NCI-H82 (cell line): ENCODE measurements around the gene ADGRG4.
"Not testable (repeated sequence)": the region's sequence is repeated elsewhere in the genome, so short reads cannot be mapped to it uniquely, and the experiment has no call there.

Experiments
- DNase-seq: peaks from one replicate; lab custom pipeline; 2025; lab: John Stamatoyannopoulos, UW

ADGRG4 gene, protein sequence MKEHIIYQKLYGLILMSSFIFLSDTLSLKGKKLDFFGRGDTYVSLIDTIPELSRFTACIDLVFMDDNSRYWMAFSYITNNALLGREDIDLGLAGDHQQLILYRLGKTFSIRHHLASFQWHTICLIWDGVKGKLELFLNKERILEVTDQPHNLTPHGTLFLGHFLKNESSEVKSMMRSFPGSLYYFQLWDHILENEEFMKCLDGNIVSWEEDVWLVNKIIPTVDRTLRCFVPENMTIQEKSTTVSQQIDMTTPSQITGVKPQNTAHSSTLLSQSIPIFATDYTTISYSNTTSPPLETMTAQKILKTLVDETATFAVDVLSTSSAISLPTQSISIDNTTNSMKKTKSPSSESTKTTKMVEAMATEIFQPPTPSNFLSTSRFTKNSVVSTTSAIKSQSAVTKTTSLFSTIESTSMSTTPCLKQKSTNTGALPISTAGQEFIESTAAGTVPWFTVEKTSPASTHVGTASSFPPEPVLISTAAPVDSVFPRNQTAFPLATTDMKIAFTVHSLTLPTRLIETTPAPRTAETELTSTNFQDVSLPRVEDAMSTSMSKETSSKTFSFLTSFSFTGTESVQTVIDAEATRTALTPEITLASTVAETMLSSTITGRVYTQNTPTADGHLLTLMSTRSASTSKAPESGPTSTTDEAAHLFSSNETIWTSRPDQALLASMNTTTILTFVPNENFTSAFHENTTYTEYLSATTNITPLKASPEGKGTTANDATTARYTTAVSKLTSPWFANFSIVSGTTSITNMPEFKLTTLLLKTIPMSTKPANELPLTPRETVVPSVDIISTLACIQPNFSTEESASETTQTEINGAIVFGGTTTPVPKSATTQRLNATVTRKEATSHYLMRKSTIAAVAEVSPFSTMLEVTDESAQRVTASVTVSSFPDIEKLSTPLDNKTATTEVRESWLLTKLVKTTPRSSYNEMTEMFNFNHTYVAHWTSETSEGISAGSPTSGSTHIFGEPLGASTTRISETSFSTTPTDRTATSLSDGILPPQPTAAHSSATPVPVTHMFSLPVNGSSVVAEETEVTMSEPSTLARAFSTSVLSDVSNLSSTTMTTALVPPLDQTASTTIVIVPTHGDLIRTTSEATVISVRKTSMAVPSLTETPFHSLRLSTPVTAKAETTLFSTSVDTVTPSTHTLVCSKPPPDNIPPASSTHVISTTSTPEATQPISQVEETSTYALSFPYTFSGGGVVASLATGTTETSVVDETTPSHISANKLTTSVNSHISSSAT (N-terminal part only)

DNA sequence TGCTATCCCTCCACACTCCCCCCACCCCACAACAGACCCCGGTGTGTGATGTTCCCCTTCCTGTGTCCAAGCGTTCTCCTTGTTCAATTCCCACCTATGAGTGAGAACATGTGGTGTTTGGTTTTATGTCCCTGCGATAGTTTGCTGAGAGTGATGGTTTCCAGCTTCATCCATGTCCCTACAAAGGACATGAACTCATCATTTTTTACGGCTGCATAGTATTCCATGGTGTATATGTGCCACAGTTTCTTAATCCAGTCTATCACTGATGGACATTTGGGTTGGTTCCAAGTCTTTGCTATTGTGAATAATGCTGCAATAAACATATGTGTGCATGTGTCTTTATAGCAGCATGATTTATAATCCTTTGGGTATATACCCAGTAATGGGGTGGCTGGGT, at the start of gene ADGRG4:
Gene ADGRG4 (plus strand): TSS at position 243 of the 400 bp plus-strand sequence. CDS start 7,815 bp downstream, outside the sequence.
- not testable (repeated sequence) for DNase-seq

DNA sequence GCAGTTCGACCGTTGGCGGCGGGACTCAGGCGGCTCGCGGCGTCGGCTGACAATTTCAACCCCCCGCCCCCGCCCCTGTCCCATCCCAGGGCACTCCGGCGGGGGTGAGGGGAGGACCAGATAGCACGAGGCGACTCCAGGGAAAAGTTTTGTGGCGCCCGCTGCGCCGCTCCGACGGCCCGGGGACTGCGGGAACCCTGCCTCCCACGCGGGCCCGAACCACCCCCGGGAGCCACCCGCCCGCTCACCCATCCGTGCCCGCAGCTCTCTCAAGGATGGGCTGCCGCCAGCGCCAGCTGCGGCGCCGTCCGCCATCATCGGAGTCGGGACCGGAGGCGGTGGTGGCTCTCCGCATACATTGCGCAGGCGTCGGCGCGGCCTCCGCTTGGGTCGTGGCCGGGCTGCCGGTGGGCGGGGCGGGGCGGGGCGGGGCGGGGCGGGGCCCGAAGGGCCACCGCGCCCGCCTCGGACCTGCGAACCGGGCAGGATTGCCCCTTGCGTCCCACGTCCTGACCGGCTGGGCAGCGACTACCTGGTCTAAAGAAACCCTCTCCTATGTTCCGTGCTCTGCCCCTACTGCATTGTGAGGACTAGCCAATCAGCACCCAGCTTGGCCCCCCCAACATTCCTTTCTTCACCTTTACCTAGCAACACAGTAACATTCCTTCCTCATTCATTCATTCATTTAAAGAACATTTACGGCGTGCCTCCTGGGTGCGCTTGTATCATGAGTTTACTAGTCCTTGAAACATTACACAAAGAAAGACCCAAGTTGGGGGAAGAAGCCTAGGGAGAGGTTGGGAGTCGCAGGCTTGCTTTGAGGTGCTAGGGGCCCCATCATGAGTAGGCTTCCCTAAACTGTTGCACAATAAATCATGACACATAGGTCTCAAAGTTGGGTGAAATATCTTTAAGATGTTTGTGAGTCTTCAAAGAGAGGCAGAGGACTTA, 49.4 kb upstream of the ADGRG4 start, which contains the start of gene MAP7D3:
Gene MAP7D3 (minus strand): TSS at position 360 of the 951 bp plus-strand sequence. CDS start 42 bp downstream, at position 318.
- DNase-seq, result peak; percentile 76

DNA sequence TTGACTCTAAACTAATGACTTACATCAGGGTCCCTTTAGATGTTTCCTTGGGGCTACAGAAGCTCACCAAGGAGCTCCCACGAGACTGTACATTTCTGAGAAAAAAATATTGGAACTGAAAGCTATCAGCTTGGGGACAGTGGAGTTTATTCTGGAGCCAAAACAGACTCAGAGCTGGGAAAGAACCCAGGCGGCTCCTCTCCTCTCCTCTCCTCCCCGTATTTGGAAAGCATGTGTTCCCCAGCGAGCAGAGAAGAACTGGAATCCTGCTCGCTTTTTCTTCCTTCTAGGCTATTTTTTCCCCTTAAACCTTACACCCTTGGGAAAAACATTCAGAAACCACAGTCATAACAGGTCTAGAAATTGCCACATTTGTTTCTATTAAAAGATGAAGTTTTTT, 45.2 kb upstream of the ADGRG4 start:
- no peak for DNase-seq

DNA sequence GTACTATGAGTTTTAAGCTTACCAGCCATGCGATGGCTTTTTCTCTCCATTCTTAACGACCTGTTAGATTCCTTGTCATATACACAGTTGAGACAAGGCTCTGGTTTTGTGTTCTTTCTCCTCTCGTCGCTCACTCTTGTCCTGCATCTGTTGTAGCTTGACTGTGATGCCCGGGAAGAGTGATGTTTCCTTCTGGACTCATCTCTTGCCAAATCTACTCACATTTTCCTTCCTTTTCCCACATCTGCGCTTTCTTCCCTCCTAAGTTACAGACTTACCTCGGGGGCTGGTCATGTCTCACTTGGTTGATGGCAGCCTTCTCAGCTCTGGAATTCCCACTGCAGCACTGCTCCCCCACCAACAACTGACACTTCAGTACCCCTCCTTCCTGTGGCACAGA, 44.7 kb upstream of the ADGRG4 start:
- DNase-seq, result no peak

DNA sequence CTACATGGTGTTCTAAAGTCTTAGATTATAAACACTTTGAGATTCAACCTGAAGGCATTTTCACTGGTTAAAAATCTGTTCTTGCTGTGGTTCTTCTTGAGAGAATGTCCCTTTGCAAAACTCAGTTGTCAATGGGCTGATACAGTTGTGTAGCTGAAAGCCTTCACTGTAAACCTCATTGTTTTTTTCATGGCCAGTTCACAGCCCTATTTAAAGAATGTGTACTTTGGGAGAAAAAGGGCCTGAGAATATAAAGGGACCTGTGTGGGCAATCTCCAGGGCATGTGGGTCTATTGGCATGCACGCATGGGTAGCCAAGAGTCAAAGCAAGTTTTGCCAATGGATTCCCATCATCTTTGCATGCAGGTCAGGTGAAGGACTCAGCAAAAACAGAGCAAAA, 41.8 kb upstream of the ADGRG4 start:
- no peak for DNase-seq

DNA sequence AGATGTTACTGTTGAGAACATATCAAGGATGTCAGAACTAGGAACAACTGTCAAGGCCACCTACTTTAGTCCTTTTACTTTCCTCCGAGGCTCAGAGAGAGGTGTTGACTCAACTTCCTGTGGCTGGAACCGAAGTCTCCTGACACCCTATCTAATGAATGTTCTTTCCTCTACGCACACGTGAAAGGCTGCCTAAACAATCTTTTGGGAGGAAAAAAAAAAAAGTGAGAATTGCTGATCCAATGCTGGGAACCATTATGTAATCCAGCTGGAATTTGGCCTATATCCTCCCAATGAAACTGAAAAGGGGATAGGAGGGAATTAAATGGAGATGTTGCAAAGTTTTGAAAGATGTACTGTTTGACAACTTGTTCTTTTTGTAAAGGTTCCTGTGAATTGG, 41.2 kb upstream of the ADGRG4 start:
- no peak for DNase-seq

DNA sequence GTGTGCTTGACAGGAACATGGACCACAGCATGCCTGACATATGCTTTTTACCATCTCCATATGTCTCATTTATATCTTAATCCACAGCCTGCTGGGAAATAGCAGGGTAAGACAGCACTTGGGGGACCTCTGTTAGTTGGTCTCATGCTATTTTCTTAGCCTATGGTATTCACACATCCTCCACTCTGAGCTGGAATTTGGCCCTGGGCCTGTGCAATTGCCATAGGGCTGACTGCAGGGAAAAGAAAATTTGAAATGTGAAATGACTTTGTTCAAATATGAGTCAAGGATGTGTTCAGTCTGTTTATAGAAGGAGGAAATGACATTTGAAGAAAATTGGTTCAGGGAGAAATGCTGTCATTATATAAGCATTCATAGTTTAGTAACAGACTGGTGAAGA, 40.0 kb upstream of the ADGRG4 start:
- peak; percentile 12 for DNase-seq

DNA sequence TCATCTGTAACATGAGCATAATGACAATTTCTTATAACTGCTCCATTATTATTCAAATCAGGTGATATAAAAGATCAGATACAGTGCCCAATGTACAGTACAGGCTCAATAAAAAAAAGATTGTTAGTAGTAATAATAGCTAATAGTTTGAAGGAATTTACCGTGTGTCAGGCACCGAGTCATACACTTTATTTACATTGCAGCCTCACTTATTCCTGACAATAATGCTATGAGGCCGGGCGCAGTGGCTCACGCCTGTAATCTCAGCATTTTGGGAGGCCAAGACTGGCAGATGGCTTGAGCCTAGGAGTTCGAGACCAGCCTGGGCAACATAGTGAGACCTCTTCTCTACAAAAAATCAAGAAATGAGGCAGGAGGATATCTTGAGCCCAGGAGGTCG, 39.4 kb upstream of the ADGRG4 start:
- no peak for DNase-seq

DNA sequence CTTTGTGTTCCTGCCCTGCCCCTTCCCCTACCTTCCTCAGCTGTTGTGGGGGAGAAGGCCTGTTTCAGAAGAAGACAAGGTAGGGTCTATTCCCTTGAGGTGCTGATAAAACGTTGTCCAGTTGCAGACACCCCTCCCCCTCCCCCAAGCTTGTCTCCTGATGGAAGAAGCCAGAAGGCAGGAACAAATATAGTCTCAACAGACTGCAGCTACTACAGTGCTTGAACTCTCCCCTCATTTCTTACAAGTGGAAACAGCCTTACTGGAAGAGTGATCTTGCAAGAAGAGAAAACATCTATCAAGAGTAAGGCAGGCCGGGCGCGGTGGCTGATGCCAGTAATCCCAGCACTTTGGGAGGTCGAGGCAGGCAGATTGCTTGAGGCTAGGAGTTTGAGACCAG, 38.5 kb upstream of the ADGRG4 start:
- DNase-seq, result no peak

DNA sequence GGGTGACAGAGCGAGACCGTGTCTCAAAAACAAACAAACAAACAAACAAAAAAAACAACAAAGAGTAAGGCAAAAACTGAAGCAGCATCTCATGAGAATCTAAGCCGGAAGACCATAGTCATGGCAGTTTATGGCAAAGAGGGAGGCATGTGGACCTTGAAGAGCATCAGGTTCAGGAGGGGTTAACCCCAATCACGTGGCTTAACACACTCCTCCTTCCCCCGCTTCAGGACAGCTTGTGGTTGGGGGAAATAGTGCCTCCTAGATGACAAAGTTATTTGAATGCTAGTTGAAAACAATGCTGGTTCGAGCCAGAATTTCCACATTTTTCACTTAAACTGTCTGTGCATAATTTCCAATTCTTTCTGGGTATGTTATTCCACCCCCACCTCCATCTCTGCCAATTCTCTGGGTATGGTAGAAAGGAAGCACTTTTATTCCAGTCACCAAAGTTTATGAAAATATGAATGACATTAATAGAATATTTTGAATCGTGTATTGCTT, 37.9 kb upstream of the ADGRG4 start:
- DNase-seq, result no peak

DNA sequence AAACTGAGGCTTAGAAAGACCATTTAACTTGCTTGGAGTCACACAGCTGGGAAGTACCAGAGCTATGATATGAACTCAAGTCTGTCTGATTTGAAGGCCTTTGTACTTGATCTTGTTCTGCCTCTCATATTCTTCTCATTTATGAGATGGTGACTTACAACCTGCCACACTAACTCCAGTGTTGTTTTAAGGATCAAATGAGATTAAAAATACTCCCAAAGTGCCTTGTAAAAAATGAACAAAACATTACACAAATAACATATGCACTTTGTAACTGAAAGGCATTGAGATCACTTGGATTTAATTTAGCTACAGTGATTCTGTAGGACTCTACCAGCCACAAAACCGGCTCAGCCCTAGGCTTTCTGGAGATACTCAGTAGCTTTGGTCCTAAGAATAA, 33.9 kb upstream of the ADGRG4 start:
- no peak for DNase-seq

DNA sequence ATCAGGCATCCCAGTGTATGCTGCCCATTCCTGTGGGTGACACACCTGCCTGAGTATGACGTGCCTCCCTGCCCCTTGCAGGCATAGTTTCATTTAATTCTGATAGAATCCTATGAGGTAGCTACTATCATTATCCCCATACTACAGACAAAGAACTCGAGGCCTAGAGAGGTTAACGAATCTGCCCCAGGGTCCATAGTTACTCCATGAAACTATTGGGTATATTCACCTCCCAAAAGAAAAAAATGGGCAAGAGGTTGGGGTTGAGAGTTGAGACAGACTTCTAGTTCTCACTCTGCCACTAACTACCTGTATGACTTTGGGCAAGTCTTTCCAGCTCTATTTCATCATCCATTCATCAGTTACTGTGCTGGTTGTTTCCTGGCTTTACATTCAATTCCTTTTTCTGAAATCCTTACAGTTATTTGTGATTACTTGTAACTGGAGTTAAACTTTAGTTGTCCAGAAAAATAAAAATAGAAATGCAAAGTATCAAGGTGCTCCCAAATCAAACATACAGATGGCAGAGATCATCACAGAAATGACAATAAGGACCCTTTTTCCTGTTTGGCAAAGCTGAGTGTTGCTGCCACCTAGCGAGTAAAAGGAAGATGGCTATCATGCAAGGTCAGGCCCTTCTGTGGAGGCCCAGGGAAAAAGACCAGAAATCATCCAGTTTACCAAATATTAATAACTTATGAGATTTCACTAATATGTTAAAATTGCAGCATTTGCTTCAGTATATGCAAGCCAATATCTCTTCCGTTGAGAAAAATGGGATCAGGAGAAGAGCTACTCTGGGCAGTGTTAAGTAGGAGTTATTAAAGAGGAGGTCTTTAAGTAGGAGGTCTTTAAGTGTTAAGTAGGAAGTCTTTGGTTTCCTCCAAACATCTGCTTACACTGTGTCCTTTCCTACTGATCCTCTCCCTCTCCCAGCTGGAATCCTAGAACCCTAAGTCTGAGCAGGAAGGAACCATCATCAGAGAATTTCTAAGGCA, 32.4 kb upstream of the ADGRG4 start:
- DNase-seq, result peak; percentile 61

DNA sequence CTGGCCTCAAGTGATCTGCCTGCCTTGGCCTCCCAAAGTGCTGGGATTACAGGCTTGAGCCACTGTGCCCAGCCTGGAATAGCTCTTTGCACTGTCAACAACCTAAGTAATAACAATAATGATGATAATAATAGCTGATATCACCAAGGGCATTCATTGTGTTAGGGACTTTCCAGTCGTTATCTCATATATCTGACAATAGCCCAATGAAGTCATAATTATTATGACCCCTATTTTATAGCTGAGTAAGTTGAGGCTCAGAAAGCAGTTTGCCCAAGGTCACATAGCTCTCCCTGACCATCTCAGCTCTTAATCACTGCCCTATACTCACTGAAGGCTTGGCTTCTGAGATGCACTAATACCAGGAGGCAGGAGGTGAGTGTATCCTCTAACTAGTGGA, 30.8 kb upstream of the ADGRG4 start:
- no peak for DNase-seq

DNA sequence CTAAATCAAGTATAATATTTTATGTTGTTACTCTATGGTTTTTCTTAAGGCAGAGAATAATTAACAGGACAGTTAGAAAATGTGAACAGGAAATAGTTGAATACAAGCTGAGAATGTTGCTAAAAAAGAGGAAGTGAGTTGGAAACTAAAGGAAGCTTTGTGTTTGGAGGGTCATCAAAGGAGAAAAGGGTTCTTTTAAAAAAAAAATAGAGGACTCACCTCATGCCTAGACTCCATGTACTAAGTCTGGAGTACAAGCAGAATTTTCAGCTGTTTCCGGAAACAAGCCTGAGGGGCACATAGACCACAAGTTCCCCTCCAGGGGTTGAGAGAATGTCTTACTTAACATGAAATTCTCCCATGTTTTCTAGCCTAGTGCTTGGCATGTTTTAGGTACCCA, 29.5 kb upstream of the ADGRG4 start:
- no peak for DNase-seq

DNA sequence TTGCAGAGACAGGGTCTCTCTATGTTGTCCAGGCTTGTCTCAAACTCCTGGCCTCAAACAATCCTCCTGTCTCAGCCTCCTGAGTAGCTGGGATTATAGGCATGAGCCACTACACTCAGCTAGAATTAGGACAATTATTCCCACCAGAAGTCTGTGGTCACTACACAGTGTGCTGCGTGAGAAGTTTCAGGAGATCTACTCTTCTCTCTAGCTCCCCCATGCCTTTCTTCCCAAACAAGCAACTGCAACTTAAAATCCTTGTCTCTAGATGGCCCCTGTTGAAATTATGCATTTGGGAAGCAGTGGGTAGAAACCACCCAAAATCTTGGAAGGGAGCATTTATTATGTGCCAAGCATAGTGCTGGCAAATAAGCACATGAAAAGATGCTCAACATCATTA, 28.4 kb upstream of the ADGRG4 start:
- peak; percentile 11 for DNase-seq

DNA sequence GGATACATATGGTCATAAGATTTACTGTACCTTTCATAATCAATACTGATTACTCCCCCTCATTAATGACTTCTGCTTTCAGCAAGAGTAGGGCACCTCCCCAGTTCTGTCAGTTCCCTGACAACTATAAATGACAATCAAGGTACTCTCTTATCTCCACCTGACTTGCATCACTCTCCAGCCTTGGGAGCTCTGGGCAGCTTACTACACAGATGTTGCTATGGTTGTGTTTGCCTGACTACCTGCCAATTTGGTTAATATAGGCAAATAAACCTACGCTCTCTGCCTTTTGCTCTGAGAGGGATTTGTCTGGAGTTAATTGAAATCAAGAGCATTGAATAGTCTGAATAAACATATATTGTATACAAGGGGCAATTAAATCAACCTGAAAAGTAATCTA, 26.8 kb upstream of the ADGRG4 start:
- DNase-seq, result no peak

DNA sequence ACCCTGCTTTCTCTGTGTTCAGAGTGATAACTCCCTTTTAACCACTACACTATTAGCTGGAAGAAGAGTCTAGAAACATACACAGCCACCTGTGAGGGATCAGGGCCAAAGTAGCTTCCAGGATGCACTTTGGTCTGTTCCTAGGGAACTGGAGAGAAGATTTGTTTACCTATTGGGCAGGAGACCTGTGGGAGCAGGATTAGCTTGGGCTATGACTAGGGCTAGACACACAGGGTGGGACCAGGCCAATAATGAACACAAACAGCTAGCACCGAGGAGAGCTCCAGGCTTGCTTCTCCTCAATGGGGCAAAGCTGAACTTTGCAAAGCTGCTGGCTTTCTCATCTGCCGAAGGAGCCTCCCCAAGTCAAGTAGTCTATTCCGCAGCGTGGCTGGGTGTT, 25.2 kb upstream of the ADGRG4 start:
- DNase-seq, result no peak

DNA sequence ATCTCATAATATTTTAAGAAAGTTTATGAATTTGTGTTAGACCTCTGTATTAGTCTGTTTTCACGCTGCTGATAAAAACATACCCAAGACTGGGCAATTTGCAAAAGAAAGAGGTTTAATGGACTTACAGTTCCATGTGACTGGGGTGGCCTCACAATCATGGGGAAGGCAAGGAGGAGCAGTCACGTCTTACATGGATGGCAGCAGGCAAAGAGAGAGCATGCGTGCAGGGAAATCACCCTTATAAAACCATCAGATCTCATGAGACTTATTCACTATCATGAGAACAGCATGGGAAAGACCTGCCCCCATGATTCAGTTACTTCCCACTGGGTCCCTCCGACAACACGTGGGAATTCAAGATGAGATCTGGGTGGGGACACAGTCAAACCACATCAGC, 14.4 kb upstream of the ADGRG4 start:
- DNase-seq, result not testable (repeated sequence)

DNA sequence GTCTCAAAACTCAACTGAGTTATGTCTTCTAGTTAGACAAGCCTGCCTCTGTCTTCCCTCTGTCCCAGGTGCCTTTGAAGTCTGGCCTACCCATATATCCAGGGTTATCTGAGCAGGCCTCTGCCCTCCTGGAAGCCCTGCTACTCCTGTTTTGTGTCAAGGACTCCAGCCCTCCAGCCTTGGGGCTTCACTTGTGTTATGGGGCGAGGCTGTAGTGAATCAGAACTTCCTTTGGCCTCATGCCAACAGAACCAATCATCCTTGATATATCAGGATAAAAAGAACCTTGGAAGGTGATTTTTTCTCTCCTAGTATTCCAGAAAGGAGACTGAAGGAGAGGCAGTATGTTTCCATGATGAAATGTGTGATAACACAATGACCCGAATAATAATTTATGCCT, 8.9 kb upstream of the ADGRG4 start:
- no peak for DNase-seq

DNA sequence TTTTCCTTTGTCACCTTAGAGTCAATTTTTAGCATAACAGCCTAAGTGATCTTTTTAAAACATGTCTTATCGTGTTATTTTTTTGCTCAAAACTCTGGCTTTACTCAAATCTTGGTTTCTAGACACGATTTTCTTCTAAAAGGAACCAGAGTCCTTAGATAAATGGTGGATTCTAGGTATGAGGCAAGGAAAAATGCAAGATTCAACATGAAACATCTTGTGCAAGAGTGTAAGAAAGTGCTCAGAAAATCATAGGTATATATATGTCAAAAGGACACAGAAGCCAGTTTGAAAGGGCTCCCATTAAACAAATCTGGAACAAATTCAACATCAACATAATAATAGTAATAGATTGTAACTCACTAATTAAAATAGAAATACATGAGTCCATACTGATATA, 8.1 kb upstream of the ADGRG4 start:
- no peak for DNase-seq
